HCT116 (cell line): ENCODE results near the gene BDKRB1. TPM values are rescaled to one million over a fixed set of nuclear protein-coding genes. Genes with fewer than 3 reads are reported as not detected.

Experiments used
- ATAC-seq: fragments of 200-7000 bp; cut with Tn5 transposase; 2 replicates; pipeline ENCODE4 v1.9.1; 2020; ENCODE audit warnings: mild to moderate bottlenecking, moderate library complexity
- BruUV-seq: library from RNA; stranded (reverse); fragments of 400-500 nt; replicated peaks from 2 replicates; lab custom pipeline; 2021; lab: Mats Ljungman, UMichigan
- CTCF ChIA-PET: fragments of 300-600 bp; sonication (Branson Sonifier 250); formaldehyde crosslinking; loops from one replicate; lab custom pipeline; 2021; ENCODE audit warnings: antibody characterized with exemption; lab: Charles Lee
- POLR2A ChIA-PET: fragments of 300-600, 350-600 bp; sonication (Branson Sonifier 250); formaldehyde crosslinking; loops from one replicate; lab custom pipeline; 2021; ENCODE audit warnings: antibody characterized with exemption; lab: Charles Lee
- RAD21 ChIA-PET, 2 experiments: fragments of 300-600 bp; sonication (Branson Sonifier 250); formaldehyde crosslinking; loops; one replicate each; lab custom pipeline; 2023; ENCODE audit warnings: low total read pairs in 2 of 2; ENCODE audit not compliant: uncharacterized antibody in 2 of 2, unreplicated experiment in 2 of 2, low non-redundant PET in 1 of 2; lab: Charles Lee
- DNase-seq: peaks from one replicate; pipeline ENCODE4 v3.0.0-alpha.2; 2010; ENCODE audit warnings: low read depth, low spot score
- H2AFZ ChIP-seq: fragments of 200-600 bp; shearing (Covaris generic), sonication (generic); 2 replicates; pipeline ENCODE4 v1.6.1; 2017; ENCODE audit warnings: low read depth, mixed run types, mixed read lengths, antibody characterized with exemption, low read length; ENCODE audit not compliant: poor library complexity, severe bottlenecking
- H3K27ac ChIP-seq: 2 replicates; pipeline ENCODE4 v1.5.1; 2012; ENCODE audit warnings: low read depth, low read length
- H3K27me3 ChIP-seq: fragments of 200-600 bp; sonication (generic); 2 replicates; pipeline ENCODE4 v1.6.1; 2016; ENCODE audit warnings: mixed run types, low read length, mixed read lengths; ENCODE audit not compliant: insufficient read depth
- H3K36me3 ChIP-seq, 2 experiments: fragments of 200-500 bp in 1 of 2; fragments of 200-600 bp in 1 of 2; sonication (Bioruptor generic) in 1 of 2; sonication (generic) in 1 of 2; 2 replicates each; pipeline versions ENCODE4 v1.5.1 to v1.6.1; 2014 to 2016; ENCODE audit warnings: low read length in 2 of 2, inconsistent platforms in 1 of 2, mixed read lengths in 1 of 2, mixed run types in 1 of 2; ENCODE audit not compliant: insufficient read depth in 2 of 2, control insufficient read depth in 1 of 2
- H3K4me1 ChIP-seq, 2 experiments: fragments of 200-600 bp in 1 of 2; sonication (generic) in 1 of 2; 2 replicates each; pipeline versions ENCODE4 v1.5.1 to v1.6.1; 2012 to 2017; ENCODE audit warnings: low read length in 2 of 2, inconsistent platforms in 1 of 2, mild to moderate bottlenecking in 1 of 2, mixed read lengths in 1 of 2, mixed run types in 1 of 2, moderate library complexity in 1 of 2; ENCODE audit not compliant: insufficient read depth in 2 of 2, control insufficient read depth in 1 of 2
- H3K4me2 ChIP-seq: fragments of 200-600 bp; sonication (generic); 2 replicates; pipeline ENCODE4 v1.6.1; 2017; ENCODE audit warnings: mixed run types, low read length, mixed read lengths
- H3K4me3 ChIP-seq, 2 experiments: fragments of 200-600 bp in 1 of 2; sonication (generic) in 1 of 2; replicated peaks in 1 of 2; 2 replicates each; pipeline ENCODE4 v1.5.1; 2011 to 2016; ENCODE audit warnings: low read length in 2 of 2, control low read depth in 1 of 2, low read depth in 1 of 2, mild to moderate bottlenecking in 1 of 2, mixed read lengths in 1 of 2, mixed run types in 1 of 2
- H3K79me2 ChIP-seq: fragments of 200-600 bp; sonication (generic); 2 replicates; pipeline ENCODE4 v1.6.1; 2017; ENCODE audit warnings: mild to moderate bottlenecking, mixed run types, low read length, moderate library complexity, mixed read lengths; ENCODE audit not compliant: insufficient read depth
- H3K9ac ChIP-seq: fragments of 200-600 bp; sonication (generic); 2 replicates; pipeline ENCODE4 v1.6.1; 2016; ENCODE audit warnings: low read length, mixed read lengths
- H3K9me2 ChIP-seq: fragments of 200-600 bp; sonication (generic), shearing (Covaris generic); 2 replicates; pipeline ENCODE4 v1.6.1; 2017; ENCODE audit warnings: mixed run types, mild to moderate bottlenecking, moderate library complexity; ENCODE audit not compliant: insufficient read depth
- H3K9me3 ChIP-seq, 2 experiments: fragments of 200-500 bp in 1 of 2; fragments of 200-600 bp in 1 of 2; sonication (Bioruptor generic) in 1 of 2; sonication (generic) in 1 of 2; 2 replicates each; pipeline ENCODE4 v1.6.1; 2014 to 2017; ENCODE audit warnings: low read length in 2 of 2, mixed read lengths in 2 of 2, inconsistent platforms in 1 of 2, low read depth in 1 of 2, mild to moderate bottlenecking in 1 of 2, mixed run types in 1 of 2, moderate library complexity in 1 of 2; ENCODE audit not compliant: control insufficient read depth in 1 of 2, insufficient read depth in 1 of 2
- H4K20me1 ChIP-seq: fragments of 200-600 bp; sonication (generic), shearing (Covaris generic); 2 replicates; pipeline ENCODE4 v1.6.1; 2017; ENCODE audit warnings: mixed run types, mild to moderate bottlenecking, moderate library complexity; ENCODE audit not compliant: insufficient read depth
- CBX3 ChIP-seq: IDR thresholded peaks from 2 replicates; pipeline ENCODE4 v1.6.1; 2012; ENCODE audit warnings: low read depth
- EGR1 ChIP-seq: IDR thresholded peaks from 2 replicates; pipeline ENCODE4 v1.6.1; 2012; ENCODE audit warnings: low read depth
- EZH2 ChIP-seq: fragments of 200-600 bp; sonication (generic); IDR thresholded peaks from 2 replicates; pipeline ENCODE4 v1.6.1; 2017; ENCODE audit warnings: antibody characterized with exemption, mixed run types
- POLR2AphosphoS5 ChIP-seq: IDR thresholded peaks from 2 replicates; pipeline ENCODE4 v1.6.1; 2011; ENCODE audit warnings: mild to moderate bottlenecking, low read depth, low read length, moderate library complexity
- SP1 ChIP-seq: IDR thresholded peaks from 2 replicates; pipeline ENCODE4 v1.6.1; 2012; ENCODE audit warnings: low read depth
- TCF7L2 ChIP-seq: IDR thresholded peaks from 2 replicates; pipeline ENCODE4 v1.7.0; 2011; ENCODE audit warnings: borderline replicate concordance, inconsistent platforms; ENCODE audit not compliant: insufficient read depth, insufficient read length; ENCODE audit errors: extremely low read depth
- intact Hi-C: fragments of 100-400 bp; cut with micrococcal nuclease; formaldehyde crosslinking; loops from 2 replicates; pipeline ENCODE4 v1.10.0; 2022
- total RNA-seq: library from RNA; stranded (reverse); gene quantifications from one replicate; pipeline ENCODE4 v1.2.1, GENCODE V29; 2021; ENCODE audit not compliant: unreplicated experiment
- TF ChIP-seq, protein P1 (sequence below): IDR thresholded peaks from 2 replicates; pipeline ENCODE4 v1.6.1; 2012; ENCODE audit warnings: low read depth
- TF ChIP-seq, protein P2 (sequence below), 3 experiments: fragments of 200-600 bp in 1 of 3; sonication (generic) in 1 of 3; IDR thresholded peaks in 2 of 3; conservative IDR thresholded peaks in 1 of 3; 2 replicates each; pipeline ENCODE4 v1.5.1; 2012 to 2017; ENCODE audit warnings: low read depth in 2 of 3, low read length in 2 of 3, antibody characterized with exemption in 1 of 3, borderline replicate concordance in 1 of 3, control low read depth in 1 of 3, mild to moderate bottlenecking in 1 of 3, mixed read lengths in 1 of 3, mixed run types in 1 of 3, moderate library complexity in 1 of 3; ENCODE audit not compliant: insufficient read depth in 1 of 3

The BDKRB1 gene
- total RNA-seq, 1 experiment from 2014 or later, result not detected

GRCh38 chr14:96261053-96261452, 5.0 kb downstream of the BDKRB1 start:
- Histone ChIP-seq H3K4me1 (no peaks in the 10 kb centered on the region), H3K9ac (no peak overlapping the region), H4K20me1 (no peaks in the 10 kb centered on the region), H3K9me2 (no peaks in the 10 kb centered on the region), H2AFZ (no peak overlapping the region), H3K4me3 (no peak overlapping the region), H3K4me2 (no peak overlapping the region), H3K9me3 (no peaks in the 10 kb centered on the region), H3K27me3 (peaks cover 36% of the 10 kb centered on the region)
- ChIA-PET RAD21 (no interaction called here), CTCF (interaction anchor here (1.4 kb wide), 1 partner anchor 160 kb away, joined by 3 read pairs; no protein-coding TSS in a partner anchor), POLR2A (no interaction called here)
- intact Hi-C loops, result no loop called here
- no peak for ATAC-seq
- TF ChIP-seq CBX3 (no peak), SP1 (no peak), TCF7L2 (no peak), EGR1 (no peak), EZH2 (no peak), POLR2AphosphoS5 (no peak)
- TF ChIP-seq, protein P1, sequence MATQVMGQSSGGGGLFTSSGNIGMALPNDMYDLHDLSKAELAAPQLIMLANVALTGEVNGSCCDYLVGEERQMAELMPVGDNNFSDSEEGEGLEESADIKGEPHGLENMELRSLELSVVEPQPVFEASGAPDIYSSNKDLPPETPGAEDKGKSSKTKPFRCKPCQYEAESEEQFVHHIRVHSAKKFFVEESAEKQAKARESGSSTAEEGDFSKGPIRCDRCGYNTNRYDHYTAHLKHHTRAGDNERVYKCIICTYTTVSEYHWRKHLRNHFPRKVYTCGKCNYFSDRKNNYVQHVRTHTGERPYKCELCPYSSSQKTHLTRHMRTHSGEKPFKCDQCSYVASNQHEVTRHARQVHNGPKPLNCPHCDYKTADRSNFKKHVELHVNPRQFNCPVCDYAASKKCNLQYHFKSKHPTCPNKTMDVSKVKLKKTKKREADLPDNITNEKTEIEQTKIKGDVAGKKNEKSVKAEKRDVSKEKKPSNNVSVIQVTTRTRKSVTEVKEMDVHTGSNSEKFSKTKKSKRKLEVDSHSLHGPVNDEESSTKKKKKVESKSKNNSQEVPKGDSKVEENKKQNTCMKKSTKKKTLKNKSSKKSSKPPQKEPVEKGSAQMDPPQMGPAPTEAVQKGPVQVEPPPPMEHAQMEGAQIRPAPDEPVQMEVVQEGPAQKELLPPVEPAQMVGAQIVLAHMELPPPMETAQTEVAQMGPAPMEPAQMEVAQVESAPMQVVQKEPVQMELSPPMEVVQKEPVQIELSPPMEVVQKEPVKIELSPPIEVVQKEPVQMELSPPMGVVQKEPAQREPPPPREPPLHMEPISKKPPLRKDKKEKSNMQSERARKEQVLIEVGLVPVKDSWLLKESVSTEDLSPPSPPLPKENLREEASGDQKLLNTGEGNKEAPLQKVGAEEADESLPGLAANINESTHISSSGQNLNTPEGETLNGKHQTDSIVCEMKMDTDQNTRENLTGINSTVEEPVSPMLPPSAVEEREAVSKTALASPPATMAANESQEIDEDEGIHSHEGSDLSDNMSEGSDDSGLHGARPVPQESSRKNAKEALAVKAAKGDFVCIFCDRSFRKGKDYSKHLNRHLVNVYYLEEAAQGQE, result no peak
- TF ChIP-seq, protein P2, sequence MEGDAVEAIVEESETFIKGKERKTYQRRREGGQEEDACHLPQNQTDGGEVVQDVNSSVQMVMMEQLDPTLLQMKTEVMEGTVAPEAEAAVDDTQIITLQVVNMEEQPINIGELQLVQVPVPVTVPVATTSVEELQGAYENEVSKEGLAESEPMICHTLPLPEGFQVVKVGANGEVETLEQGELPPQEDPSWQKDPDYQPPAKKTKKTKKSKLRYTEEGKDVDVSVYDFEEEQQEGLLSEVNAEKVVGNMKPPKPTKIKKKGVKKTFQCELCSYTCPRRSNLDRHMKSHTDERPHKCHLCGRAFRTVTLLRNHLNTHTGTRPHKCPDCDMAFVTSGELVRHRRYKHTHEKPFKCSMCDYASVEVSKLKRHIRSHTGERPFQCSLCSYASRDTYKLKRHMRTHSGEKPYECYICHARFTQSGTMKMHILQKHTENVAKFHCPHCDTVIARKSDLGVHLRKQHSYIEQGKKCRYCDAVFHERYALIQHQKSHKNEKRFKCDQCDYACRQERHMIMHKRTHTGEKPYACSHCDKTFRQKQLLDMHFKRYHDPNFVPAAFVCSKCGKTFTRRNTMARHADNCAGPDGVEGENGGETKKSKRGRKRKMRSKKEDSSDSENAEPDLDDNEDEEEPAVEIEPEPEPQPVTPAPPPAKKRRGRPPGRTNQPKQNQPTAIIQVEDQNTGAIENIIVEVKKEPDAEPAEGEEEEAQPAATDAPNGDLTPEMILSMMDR (IDR thresholded peaks at IDR 0.05 in 2 of 3, conservative IDR thresholded peaks at IDR 0.05 in 1 of 3; ENCODE audit: borderline replicate concordance in 1 of 3, insufficient read depth in 1 of 3, low read depth in 2 of 3, low read length in 2 of 3), result no peak
- TF ChIP-seq, all 23 proteins: peak for 0
- no peak for DNase-seq
- H3K79me2 ChIP-seq, result no peaks in the 10 kb centered on the region
- H3K36me3 ChIP-seq, result no peaks in the 10 kb centered on the region
- H3K27ac ChIP-seq, result no peak overlapping the region
- no TSS peak for BruUV-seq
